ENCODE results near the gene PROSER2. TPM values are rescaled to one million over a fixed set of nuclear protein-coding genes. Genes with fewer than 3 reads are reported as not detected.

The PROSER2 gene
- total RNA-seq, 4 donors from 2014 or later, result 2.3 to 10.7 (median 3.7) TPM

- H3K4me1 ChIP-seq, result peaks cover 0 to 10% (median 5%) of the 10 kb centered on the region in 4 donors
- DNase-seq, result no peak
- no peaks in the 10 kb centered on the region for H3K9me3 ChIP-seq
- H3K4me3 ChIP-seq, result peak overlapping the region in 2 of 4 donors; percentile 16 to 79
- H3K27ac ChIP-seq, result no peak overlapping the region
- H3K27me3 ChIP-seq, result peaks cover 0 to 9% of the 10 kb centered on the region in 2 donors
- TF ChIP-seq CTCF (IDR thresholded peaks at IDR 0.05), result no peak
- no peak for TF ChIP-seq POLR2A (IDR thresholded peaks at IDR 0.05)
- H3K36me3 ChIP-seq, result no peaks in the 10 kb centered on the region
Measured at GRCh38 chr10:11824376-11824775, 1.2 kb downstream of the PROSER2 start.

- peak overlapping the region in 1 of 4 donors; percentile 16 for H3K4me3 ChIP-seq
- TF ChIP-seq POLR2A (IDR thresholded peaks at IDR 0.05) (no peak), CTCF (IDR thresholded peaks at IDR 0.05) (no peak)
- DNase-seq, result peak in 1 of 3 donors; percentile 29
Measured at GRCh38 chr10:11824825-11825224, 1.7 kb downstream of the PROSER2 start.

GRCh38 chr10:11825796-11826414, 2.7 kb downstream of the PROSER2 start:
- TF ChIP-seq CTCF (IDR thresholded peaks at IDR 0.05) (no peak), POLR2A (IDR thresholded peaks at IDR 0.05) (no peak)
- no peaks in the 10 kb centered on the region for H3K9me3 ChIP-seq
- no peak overlapping the region for H3K4me3 ChIP-seq
- DNase-seq, result no peak
- H3K27ac ChIP-seq, result no peak overlapping the region
- H3K36me3 ChIP-seq, result no peaks in the 10 kb centered on the region
- peaks cover 0 to 9% of the 10 kb centered on the region in 2 donors for H3K27me3 ChIP-seq
- peaks cover 0 to 10% (median 5%) of the 10 kb centered on the region in 4 donors for H3K4me1 ChIP-seq

More at GRCh38 chr10:11824825-11825224, 1.7 kb downstream of the PROSER2 start:
- no peak overlapping the region for H3K27ac ChIP-seq
- peaks cover 0 to 10% (median 5%) of the 10 kb centered on the region in 4 donors for H3K4me1 ChIP-seq
- no peaks in the 10 kb centered on the region for H3K9me3 ChIP-seq
- H3K27me3 ChIP-seq, result peaks cover 0 to 9% of the 10 kb centered on the region in 2 donors
- H3K36me3 ChIP-seq, result no peaks in the 10 kb centered on the region

GRCh38 chr10:11827006-11827405, 3.9 kb downstream of the PROSER2 start:
- Histone ChIP-seq H3K27me3 (peaks cover 0 to 9% of the 10 kb centered on the region in 2 donors), H3K4me3 (no peak overlapping the region), H3K36me3 (no peaks in the 10 kb centered on the region), H3K9me3 (no peaks in the 10 kb centered on the region), H3K27ac (no peak overlapping the region), H3K4me1 (peaks cover 0 to 10% (median 5%) of the 10 kb centered on the region in 4 donors)
- DNase-seq, result no peak
- TF ChIP-seq POLR2A (IDR thresholded peaks at IDR 0.05), result no peak
- no peak for TF ChIP-seq CTCF (IDR thresholded peaks at IDR 0.05)

GRCh38 chr10:11827414-11827813, 4.3 kb downstream of the PROSER2 start:
- Histone ChIP-seq H3K27ac (no peak overlapping the region), H3K4me1 (peaks cover 0 to 10% (median 5%) of the 10 kb centered on the region in 4 donors)
- TF ChIP-seq POLR2A (IDR thresholded peaks at IDR 0.05) (no peak), CTCF (IDR thresholded peaks at IDR 0.05) (no peak)

More at GRCh38 chr10:11827414-11827813, 4.3 kb downstream of the PROSER2 start:
- Histone ChIP-seq H3K27me3 (peaks cover 0 to 9% of the 10 kb centered on the region in 2 donors), H3K9me3 (no peaks in the 10 kb centered on the region), H3K36me3 (no peaks in the 10 kb centered on the region), H3K4me3 (no peak overlapping the region)
- peak in 1 of 3 donors; percentile 28 for DNase-seq

Data from Peyer's patch (tissue), 4 donors.